GM18951 (cell line): Measurements from ENCODE around the gene CLCF1.

Source experiments
- POLR2A ChIP-seq: IDR thresholded peaks from 4 replicates; pipeline ENCODE4 v1.6.1; 2011; ENCODE audit warnings: mild to moderate bottlenecking; ENCODE audit not compliant: insufficient read length, insufficient read depth; ENCODE audit errors: extremely low read depth
- in situ Hi-C: fragments of 300-500 bp; cut with MboI; formaldehyde crosslinking; loops from one replicate; pipeline ENCODE4 v1.12.0; 2022; ENCODE audit warnings: low sequenced_read_pairs, mixed read lengths, inconsistent platforms; ENCODE audit not compliant: unreplicated experiment

CLCF1 gene

GRCh38 chr11:67317888-67318555, 55.4 kb downstream of the CLCF1 start:
- TF ChIP-seq POLR2A = no peak
- in situ Hi-C loops = loop anchor here (5.0 kb wide), 1 partner anchor 56 kb away; no protein-coding TSS in a partner anchor

GRCh38 chr11:67317205-67317887, 56.1 kb downstream of the CLCF1 start:
- in situ Hi-C loops = loop anchor here (5.0 kb wide), 1 partner anchor 55 kb away; no protein-coding TSS in a partner anchor
- TF ChIP-seq POLR2A = peak; percentile 69

- in situ Hi-C loops = loop anchor here (5.0 kb wide), 1 partner anchor 55 kb away; no protein-coding TSS in a partner anchor
Measured at GRCh38 chr11:67316882-67317204, 56.6 kb downstream of the CLCF1 start.

GRCh38 chr11:67315325-67315909, 58.0 kb downstream of the CLCF1 start:
- in situ Hi-C loops = loop anchor here (5.0 kb wide), 1 partner anchor 53 kb away; no protein-coding TSS in a partner anchor
- TF ChIP-seq POLR2A = no peak

More at GRCh38 chr11:67316882-67317204, 56.6 kb downstream of the CLCF1 start:
- TF ChIP-seq POLR2A = no peak

- in situ Hi-C loops = no loop called here
- no peak for TF ChIP-seq POLR2A
Measured at GRCh38 chr11:67314218-67314617, 59.2 kb downstream of the CLCF1 start.
